Measurements from ENCODE around the gene SHTN1.

SHTN1 gene, protein sequence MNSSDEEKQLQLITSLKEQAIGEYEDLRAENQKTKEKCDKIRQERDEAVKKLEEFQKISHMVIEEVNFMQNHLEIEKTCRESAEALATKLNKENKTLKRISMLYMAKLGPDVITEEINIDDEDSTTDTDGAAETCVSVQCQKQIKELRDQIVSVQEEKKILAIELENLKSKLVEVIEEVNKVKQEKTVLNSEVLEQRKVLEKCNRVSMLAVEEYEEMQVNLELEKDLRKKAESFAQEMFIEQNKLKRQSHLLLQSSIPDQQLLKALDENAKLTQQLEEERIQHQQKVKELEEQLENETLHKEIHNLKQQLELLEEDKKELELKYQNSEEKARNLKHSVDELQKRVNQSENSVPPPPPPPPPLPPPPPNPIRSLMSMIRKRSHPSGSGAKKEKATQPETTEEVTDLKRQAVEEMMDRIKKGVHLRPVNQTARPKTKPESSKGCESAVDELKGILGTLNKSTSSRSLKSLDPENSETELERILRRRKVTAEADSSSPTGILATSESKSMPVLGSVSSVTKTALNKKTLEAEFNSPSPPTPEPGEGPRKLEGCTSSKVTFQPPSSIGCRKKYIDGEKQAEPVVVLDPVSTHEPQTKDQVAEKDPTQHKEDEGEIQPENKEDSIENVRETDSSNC

DNA sequence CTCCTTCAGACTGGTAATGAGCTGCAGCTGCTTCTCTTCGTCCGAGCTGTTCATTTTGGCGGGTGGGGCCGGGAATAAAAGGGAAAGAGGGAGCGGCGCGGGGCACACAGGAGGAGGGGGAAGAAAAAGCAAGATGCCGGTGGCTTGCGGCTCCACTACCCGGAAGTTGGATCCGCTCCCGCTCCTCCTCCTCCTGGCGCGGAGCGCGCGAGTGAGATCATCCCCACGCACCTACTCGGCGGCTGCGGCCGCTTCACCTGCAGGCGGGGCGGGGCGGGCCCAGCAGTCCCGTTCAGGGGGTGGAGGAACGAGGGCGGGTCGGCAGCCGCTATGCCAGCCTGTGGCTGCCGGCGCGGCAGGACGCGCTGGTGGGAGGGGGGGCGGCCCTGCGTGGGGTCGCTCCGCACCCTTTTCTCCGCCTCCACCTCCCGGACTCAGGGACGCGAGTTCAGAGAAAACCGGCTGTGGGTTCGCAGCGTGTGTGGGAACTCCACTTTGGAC, at the start of gene SHTN1:
Gene SHTN1, minus strand, starts transcription at position 162 of the 501 bp plus-strand sequence. Its CDS starts 108 bp downstream, at position 54.
- no peak for DNase-seq (ENCODE audit: extremely low read depth in 1 of 2, low read depth in 1 of 2)

GRCh38 chr10:117053482-117053881, 48.5 kb upstream of the SHTN1 start:
- DNase-seq (ENCODE audit: extremely low read depth in 1 of 2, low read depth in 1 of 2), result no peak

DNA sequence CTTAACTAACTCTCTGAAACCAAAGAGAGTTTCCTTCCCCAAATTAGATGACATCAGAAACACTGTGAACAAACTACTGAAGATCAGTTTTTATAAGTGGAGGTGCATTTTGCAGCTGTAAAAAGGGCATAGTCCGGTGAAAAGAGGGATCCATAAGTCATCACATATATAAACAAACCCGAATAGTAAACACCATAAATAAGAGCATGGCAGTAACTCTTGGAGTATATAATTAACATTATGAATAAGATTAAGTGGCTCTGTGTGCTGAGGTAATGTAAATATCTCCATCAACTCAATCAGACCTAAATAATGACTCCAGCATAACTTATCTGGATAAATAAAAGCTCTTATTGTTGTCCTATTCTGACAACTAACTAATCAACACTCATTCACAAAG, 43.0 kb upstream of the SHTN1 start:
- no peak for DNase-seq (ENCODE audit: extremely low read depth in 1 of 2, low read depth in 1 of 2)

DNA sequence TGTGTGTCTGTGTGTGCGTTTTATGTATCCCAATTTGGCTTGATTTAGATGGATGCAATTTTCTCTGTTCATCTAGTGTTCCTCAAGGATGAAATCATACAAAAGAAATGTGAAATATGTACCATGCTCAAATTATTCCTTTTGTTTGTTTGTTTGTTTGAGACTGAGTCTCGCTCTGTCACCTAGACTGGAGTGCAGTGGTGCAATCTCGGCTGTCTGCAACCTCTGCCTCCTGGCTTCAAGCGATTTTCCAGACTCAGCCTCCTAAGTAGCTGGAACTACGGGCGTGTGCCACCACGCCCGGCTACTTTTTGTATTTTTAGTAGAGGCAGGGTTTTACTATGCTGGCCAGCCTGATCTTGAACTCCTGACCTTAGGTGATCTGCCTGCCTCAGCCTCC, 11.3 kb upstream of the SHTN1 start:
- DNase-seq (ENCODE audit: extremely low read depth in 1 of 2, low read depth in 1 of 2), result no peak

- DNase-seq (ENCODE audit: extremely low read depth in 1 of 2, low read depth in 1 of 2), result no peak
Observed at GRCh38 chr10:117014835-117015234, 9.8 kb upstream of the SHTN1 start.

- no peak for DNase-seq (ENCODE audit: extremely low read depth in 1 of 2, low read depth in 1 of 2)
Observed at GRCh38 chr10:117007080-117007479, 2.1 kb upstream of the SHTN1 start.

DNA sequence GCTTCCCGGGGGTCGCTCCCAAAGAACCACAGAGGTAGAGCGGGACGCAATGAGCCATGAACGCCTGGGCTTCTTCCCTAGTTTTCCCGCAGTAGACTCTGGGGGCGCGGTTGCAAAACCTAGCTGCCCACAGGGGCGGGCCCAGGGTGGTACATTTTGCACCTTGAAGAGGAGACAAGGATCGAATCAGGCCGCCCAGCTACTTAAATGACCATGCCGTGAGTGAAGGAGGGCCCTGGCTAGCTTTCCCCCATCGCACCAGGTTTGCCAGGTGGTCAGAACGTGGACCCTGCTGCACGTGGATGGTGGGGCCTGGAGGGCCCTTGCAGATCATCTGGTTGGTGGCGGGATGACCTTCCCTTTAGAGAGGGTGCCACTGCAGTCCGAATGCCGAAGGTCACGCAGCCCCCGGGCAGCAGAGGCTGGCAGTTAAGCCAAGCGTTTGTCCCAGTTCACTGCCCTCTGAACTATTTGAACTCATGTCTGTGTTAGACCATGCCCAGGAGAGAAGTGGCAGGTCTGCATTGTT, 604 bp upstream of the SHTN1 start:
- DNase-seq (ENCODE audit: extremely low read depth in 1 of 2, low read depth in 1 of 2), result no peak

GRCh38 chr10:117004227-117005025, 561 bp downstream of the SHTN1 start:
- DNase-seq (ENCODE audit: extremely low read depth in 1 of 2, low read depth in 1 of 2), result no peak

DNA sequence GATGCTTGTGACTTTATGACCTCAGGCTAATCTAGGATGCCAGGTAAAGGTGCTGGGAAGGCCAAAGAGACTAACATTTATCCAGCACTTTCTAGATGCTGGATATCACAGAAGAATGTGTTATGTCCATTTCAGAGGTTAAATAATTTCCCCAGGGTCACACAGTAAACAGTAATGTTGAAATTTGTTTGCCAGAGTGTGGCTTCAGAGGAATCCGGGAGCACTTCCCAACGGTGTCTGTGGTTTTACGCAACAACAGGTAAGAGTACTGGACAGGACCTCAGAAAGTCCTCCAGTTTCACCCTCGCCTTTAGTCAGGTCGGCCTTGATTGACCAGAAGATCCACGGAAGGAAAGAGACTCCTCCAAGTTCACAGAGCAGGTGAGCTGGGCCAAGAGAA, 1.7 kb downstream of the SHTN1 start:
- no peak for DNase-seq (ENCODE audit: extremely low read depth in 1 of 2, low read depth in 1 of 2)

GRCh38 chr10:117002206-117002605, 2.8 kb downstream of the SHTN1 start:
- DNase-seq (ENCODE audit: extremely low read depth in 1 of 2, low read depth in 1 of 2), result no peak

DNA sequence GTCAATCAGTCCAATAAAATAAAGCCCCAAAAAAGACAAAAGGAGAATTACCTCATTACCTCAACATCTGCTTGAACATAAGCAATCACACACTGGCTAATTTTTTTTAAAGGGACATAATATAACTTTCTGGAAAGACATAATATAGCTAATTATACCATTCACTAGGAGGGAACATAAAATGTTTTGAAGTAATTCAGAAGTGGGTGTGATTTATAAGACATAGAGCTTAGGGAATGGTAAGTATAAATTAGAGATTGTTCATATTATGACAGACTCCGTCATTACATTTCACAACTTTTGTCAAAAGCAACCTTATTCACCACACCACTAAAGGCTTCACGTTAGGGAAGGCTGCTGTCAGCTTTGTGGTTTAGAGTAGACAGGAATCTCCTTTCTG, 3.8 kb downstream of the SHTN1 start:
- DNase-seq (ENCODE audit: extremely low read depth in 1 of 2, low read depth in 1 of 2), result no peak

DNA sequence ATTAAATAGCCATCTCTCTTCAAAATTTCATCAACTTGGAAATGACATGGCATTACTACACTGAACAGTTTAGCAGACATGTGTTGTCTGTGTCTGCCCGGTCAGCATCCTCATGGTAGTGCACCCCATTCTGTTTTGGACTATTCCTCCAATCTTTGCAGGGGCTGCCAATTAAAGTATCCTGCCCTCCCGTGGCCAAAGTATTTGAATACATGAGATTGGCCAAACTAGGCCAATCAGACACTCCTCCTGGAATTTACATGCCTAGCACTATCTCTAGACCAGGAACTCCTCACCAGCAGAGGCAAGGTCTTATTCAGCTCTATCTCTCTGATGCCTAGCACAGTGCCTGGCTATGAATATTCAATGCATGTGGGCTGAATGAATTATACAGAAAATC, 4.4 kb downstream of the SHTN1 start:
- DNase-seq (ENCODE audit: extremely low read depth in 1 of 2, low read depth in 1 of 2), result no peak

GRCh38 chr10:116998172-116998571, 6.8 kb downstream of the SHTN1 start:
- DNase-seq (ENCODE audit: extremely low read depth in 1 of 2, low read depth in 1 of 2), result no peak

DNA sequence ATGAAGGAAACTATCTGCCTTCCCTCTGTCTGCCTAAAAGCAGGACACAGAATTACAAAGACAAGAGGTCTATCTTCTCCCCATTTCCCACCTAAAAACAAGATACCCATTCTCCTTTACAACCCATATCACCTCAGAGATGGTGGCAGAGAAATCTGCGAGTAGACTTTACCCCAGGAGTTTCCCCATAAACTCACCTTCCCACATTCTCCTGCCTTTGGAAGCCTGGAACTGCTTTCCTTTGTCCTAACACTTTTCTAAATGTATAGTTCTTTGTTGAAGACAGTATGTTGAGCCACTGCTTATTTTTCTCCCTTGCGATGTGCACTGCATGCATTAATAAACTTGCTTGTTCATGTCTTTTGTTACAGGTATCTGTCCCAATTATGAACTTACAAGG, 8.0 kb downstream of the SHTN1 start:
- DNase-seq (ENCODE audit: extremely low read depth in 1 of 2, low read depth in 1 of 2), result no peak

DNA sequence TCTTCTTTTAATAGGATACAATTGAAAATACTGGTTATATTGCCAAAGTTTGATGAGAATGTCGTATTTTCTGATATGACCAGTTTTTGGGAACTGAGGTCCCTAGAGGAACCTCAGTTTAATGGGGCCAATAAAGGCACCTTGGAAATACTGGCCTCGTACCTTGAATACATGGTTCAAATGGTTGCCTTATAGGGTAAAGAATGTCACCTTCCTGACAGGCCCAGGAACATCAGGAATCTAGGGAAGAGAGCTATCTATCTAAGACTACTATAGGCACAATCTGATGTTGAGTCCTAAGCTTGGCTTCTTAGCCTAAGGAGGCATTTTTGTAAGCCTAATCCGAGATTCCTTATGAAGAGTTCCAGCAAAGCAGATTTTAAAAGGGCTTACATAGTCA, 9.3 kb downstream of the SHTN1 start:
- DNase-seq (ENCODE audit: extremely low read depth in 1 of 2, low read depth in 1 of 2), result no peak

DNA sequence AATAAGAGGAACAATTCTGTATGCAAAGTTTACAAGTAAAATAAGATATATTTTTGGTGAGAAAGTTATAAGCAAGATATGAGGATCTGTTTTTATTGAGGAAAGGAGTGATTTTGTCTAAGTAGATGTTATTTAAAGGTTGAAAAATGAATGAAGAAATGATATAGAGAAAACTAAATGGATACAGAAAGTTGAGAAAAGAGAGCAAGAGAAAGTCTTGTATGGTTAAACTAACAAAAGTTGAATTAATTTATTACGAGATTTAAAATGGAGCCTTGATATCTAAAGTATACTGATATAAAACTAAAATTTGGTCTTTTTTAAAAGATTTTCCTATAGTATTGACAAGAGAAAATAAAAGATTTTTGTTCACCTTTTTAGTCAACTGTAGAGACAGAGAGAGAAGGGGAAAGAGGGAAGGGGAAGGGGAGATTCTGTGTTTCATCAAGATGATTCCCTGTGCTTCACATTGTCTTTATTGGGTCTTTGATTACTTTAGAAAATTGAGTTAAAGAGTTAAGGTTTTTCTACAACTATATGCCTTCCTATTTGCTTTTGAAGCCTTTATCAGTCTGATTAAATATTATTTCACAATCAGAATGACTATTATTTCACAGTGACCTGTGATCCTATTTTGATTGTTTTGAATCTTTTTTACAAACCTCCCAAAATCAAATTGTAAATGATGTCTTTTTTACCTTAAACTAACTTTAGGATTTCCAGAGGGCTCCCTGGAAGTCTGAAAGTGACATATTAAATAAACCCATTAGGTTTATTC, 10.7 kb downstream of the SHTN1 start:
- DNase-seq (ENCODE audit: extremely low read depth in 1 of 2, low read depth in 1 of 2), result no peak

DNA sequence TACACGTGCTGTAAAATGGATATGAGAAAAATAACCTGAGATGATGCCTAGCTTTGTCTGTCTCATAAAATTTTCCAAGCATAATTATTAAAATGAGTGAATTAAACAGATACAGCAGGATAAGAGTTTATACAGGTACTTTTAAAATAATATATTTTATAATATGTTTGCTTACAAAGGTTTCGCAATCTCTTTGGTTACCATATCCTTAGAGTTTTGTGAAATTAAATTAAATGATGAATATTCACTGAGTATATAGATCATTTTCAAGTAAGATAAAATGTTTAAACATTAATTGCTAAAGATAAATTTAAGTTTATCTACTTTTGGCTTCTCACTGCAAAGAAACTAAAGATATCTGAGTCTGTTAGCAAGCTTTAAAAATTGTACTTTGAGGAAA, 11.4 kb downstream of the SHTN1 start:
- no peak for DNase-seq (ENCODE audit: extremely low read depth in 1 of 2, low read depth in 1 of 2)

DNA sequence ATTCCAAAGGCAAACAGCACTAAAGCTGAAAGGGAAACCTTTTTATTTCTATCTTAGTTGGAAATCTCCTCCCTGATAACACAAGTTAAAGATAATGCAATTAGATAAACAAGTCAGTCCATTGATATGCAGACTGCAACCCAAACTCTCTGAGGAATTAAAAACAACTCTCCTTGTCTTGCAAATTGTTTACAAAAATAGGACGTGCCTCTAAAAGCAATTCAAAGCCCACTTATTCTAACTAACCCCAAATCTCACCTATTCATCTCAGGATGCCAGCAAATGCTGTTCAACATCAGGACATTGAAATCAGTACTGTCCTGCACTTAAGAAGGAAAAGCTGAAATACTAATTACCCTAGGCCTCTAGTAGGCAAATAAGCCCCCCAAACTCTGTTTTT, 12.8 kb downstream of the SHTN1 start:
- DNase-seq (ENCODE audit: extremely low read depth in 1 of 2, low read depth in 1 of 2), result no peak

DNA sequence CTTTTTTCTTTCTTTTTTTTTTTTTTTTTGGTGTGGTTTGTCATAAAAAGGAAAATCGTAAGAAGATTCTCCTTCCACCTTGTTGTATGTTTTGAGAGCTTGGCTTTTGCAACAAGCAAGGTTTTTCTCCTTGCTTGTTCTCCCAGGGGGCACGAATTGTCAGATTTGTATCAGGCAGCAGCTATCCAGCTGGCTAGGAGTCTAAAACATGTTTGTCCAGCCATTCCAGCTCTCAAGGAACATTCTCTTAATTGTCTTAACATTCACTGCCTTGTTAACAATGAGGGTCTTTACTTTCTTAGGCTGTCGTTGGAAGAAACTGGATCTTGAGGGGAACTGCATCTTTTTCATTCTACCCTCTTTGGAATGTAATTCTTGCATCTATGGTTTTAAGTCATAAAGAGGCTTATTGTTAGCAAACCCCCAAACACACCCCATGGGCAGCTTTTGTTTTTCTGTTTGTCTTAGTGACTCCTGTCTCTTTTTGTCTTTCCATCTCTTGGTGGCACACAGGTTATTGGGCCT, 14.6 kb downstream of the SHTN1 start:
- no peak for DNase-seq (ENCODE audit: extremely low read depth in 1 of 2, low read depth in 1 of 2)

- DNase-seq (ENCODE audit: extremely low read depth in 1 of 2, low read depth in 1 of 2), result no peak
Observed at GRCh38 chr10:116989439-116989838, 15.5 kb downstream of the SHTN1 start.
